HCT116 (cell line): ENCODE measurements around the gene LASP1. TPM values are rescaled to one million over a fixed set of nuclear protein-coding genes. Genes with fewer than 3 reads are reported as not detected.

Experiments
- ATAC-seq: fragments of 200-7000 bp; cut with Tn5 transposase; 2 replicates; pipeline ENCODE4 v1.9.1; 2020; ENCODE audit warnings: mild to moderate bottlenecking, moderate library complexity
- BruUV-seq: library from RNA; stranded (reverse); fragments of 400-500 nt; replicated peaks from 2 replicates; lab custom pipeline; 2021; lab: Mats Ljungman, UMichigan
- CTCF ChIA-PET: fragments of 300-600 bp; sonication (Branson Sonifier 250); formaldehyde crosslinking; loops from one replicate; lab custom pipeline; 2021; ENCODE audit warnings: antibody characterized with exemption; lab: Charles Lee
- POLR2A ChIA-PET: fragments of 300-600, 350-600 bp; sonication (Branson Sonifier 250); formaldehyde crosslinking; loops from one replicate; lab custom pipeline; 2021; ENCODE audit warnings: antibody characterized with exemption; lab: Charles Lee
- RAD21 ChIA-PET, 2 experiments: fragments of 300-600 bp; sonication (Branson Sonifier 250); formaldehyde crosslinking; loops; one replicate each; lab custom pipeline; 2023; ENCODE audit warnings: low total read pairs in 2 of 2; ENCODE audit not compliant: uncharacterized antibody in 2 of 2, unreplicated experiment in 2 of 2, low non-redundant PET in 1 of 2; lab: Charles Lee
- DNase-seq: peaks from one replicate; pipeline ENCODE4 v3.0.0-alpha.2; 2010; ENCODE audit warnings: low read depth, low spot score
- H2AFZ ChIP-seq: fragments of 200-600 bp; shearing (Covaris generic), sonication (generic); 2 replicates; pipeline ENCODE4 v1.6.1; 2017; ENCODE audit warnings: low read depth, mixed run types, mixed read lengths, antibody characterized with exemption, low read length; ENCODE audit not compliant: poor library complexity, severe bottlenecking
- H3K27ac ChIP-seq: 2 replicates; pipeline ENCODE4 v1.5.1; 2012; ENCODE audit warnings: low read depth, low read length
- H3K27me3 ChIP-seq: fragments of 200-600 bp; sonication (generic); 2 replicates; pipeline ENCODE4 v1.6.1; 2016; ENCODE audit warnings: mixed run types, low read length, mixed read lengths; ENCODE audit not compliant: insufficient read depth
- H3K36me3 ChIP-seq, 2 experiments: fragments of 200-500 bp in 1 of 2; fragments of 200-600 bp in 1 of 2; sonication (Bioruptor generic) in 1 of 2; sonication (generic) in 1 of 2; 2 replicates each; pipeline versions ENCODE4 v1.5.1 to v1.6.1; 2014 to 2016; ENCODE audit warnings: low read length in 2 of 2, inconsistent platforms in 1 of 2, mixed read lengths in 1 of 2, mixed run types in 1 of 2; ENCODE audit not compliant: insufficient read depth in 2 of 2, control insufficient read depth in 1 of 2
- H3K4me1 ChIP-seq, 2 experiments: fragments of 200-600 bp in 1 of 2; sonication (generic) in 1 of 2; 2 replicates each; pipeline versions ENCODE4 v1.5.1 to v1.6.1; 2012 to 2017; ENCODE audit warnings: low read length in 2 of 2, inconsistent platforms in 1 of 2, mild to moderate bottlenecking in 1 of 2, mixed read lengths in 1 of 2, mixed run types in 1 of 2, moderate library complexity in 1 of 2; ENCODE audit not compliant: insufficient read depth in 2 of 2, control insufficient read depth in 1 of 2
- H3K4me2 ChIP-seq: fragments of 200-600 bp; sonication (generic); 2 replicates; pipeline ENCODE4 v1.6.1; 2017; ENCODE audit warnings: mixed run types, low read length, mixed read lengths
- H3K4me3 ChIP-seq, 2 experiments: fragments of 200-600 bp in 1 of 2; sonication (generic) in 1 of 2; replicated peaks in 1 of 2; 2 replicates each; pipeline ENCODE4 v1.5.1; 2011 to 2016; ENCODE audit warnings: low read length in 2 of 2, control low read depth in 1 of 2, low read depth in 1 of 2, mild to moderate bottlenecking in 1 of 2, mixed read lengths in 1 of 2, mixed run types in 1 of 2
- H3K79me2 ChIP-seq: fragments of 200-600 bp; sonication (generic); 2 replicates; pipeline ENCODE4 v1.6.1; 2017; ENCODE audit warnings: mild to moderate bottlenecking, mixed run types, low read length, moderate library complexity, mixed read lengths; ENCODE audit not compliant: insufficient read depth
- H3K9ac ChIP-seq: fragments of 200-600 bp; sonication (generic); 2 replicates; pipeline ENCODE4 v1.6.1; 2016; ENCODE audit warnings: low read length, mixed read lengths
- H3K9me2 ChIP-seq: fragments of 200-600 bp; sonication (generic), shearing (Covaris generic); 2 replicates; pipeline ENCODE4 v1.6.1; 2017; ENCODE audit warnings: mixed run types, mild to moderate bottlenecking, moderate library complexity; ENCODE audit not compliant: insufficient read depth
- H3K9me3 ChIP-seq, 2 experiments: fragments of 200-500 bp in 1 of 2; fragments of 200-600 bp in 1 of 2; sonication (Bioruptor generic) in 1 of 2; sonication (generic) in 1 of 2; 2 replicates each; pipeline ENCODE4 v1.6.1; 2014 to 2017; ENCODE audit warnings: low read length in 2 of 2, mixed read lengths in 2 of 2, inconsistent platforms in 1 of 2, low read depth in 1 of 2, mild to moderate bottlenecking in 1 of 2, mixed run types in 1 of 2, moderate library complexity in 1 of 2; ENCODE audit not compliant: control insufficient read depth in 1 of 2, insufficient read depth in 1 of 2
- H4K20me1 ChIP-seq: fragments of 200-600 bp; sonication (generic), shearing (Covaris generic); 2 replicates; pipeline ENCODE4 v1.6.1; 2017; ENCODE audit warnings: mixed run types, mild to moderate bottlenecking, moderate library complexity; ENCODE audit not compliant: insufficient read depth
- CEBPB ChIP-seq: IDR thresholded peaks from 2 replicates; pipeline ENCODE4 v1.6.1; 2012; ENCODE audit warnings: low read depth
- FOSL1 ChIP-seq: IDR thresholded peaks from 2 replicates; pipeline ENCODE4 v1.6.1; 2012; ENCODE audit warnings: low read depth
- intact Hi-C: fragments of 100-400 bp; cut with micrococcal nuclease; formaldehyde crosslinking; loops from 2 replicates; pipeline ENCODE4 v1.10.0; 2022
- total RNA-seq: library from RNA; stranded (reverse); gene quantifications from one replicate; pipeline ENCODE4 v1.2.1, GENCODE V29; 2021; ENCODE audit not compliant: unreplicated experiment
- TF ChIP-seq, protein P1 (sequence below): IDR thresholded peaks from 2 replicates; pipeline ENCODE4 v1.6.1; 2011; ENCODE audit warnings: mild to moderate bottlenecking, low read length, moderate library complexity; ENCODE audit not compliant: insufficient replicate concordance; ENCODE audit errors: extremely low read depth
- TF ChIP-seq, protein P2 (sequence below): IDR thresholded peaks from 2 replicates; pipeline ENCODE4 v1.6.1; 2012

Gene LASP1
- total RNA-seq, 1 experiment from 2014 or later: 149 TPM

DNA sequence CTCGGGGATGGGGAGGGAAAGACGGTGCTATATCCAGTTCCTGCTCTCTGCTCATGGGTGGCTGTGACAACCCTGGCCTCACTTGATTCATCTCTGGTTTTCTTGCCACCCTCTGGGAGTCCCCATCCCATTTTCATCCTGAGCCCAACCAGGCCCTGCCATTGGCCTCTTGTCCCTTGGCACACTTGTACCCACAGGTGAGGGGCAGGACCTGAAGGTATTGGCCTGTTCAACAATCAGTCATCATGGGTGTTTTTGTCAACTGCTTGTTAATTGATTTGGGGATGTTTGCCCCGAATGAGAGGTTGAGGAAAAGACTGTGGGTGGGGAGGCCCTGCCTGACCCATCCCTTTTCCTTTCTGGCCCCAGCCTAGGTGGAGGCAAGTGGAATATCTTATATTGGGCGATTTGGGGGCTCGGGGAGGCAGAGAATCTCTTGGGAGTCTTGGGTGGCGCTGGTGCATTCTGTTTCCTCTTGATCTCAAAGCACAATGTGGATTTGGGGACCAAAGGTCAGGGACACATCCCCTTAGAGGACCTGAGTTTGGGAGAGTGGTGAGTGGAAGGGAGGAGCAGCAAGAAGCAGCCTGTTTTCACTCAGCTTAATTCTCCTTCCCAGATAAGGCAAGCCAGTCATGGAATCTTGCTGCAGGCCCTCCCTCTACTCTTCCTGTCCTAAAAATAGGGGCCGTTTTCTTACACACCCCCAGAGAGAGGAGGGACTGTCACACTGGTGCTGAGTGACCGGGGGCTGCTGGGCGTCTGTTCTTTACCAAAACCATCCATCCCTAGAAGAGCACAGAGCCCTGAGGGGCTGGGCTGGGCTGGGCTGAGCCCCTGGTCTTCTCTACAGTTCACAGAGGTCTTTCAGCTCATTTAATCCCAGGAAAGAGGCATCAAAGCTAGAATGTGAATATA, 50.8 kb downstream of the LASP1 start:
- ChIA-PET RAD21 (no interaction called here), POLR2A (no interaction called here), CTCF (interaction anchor here (0.6 kb wide), 1 partner anchor 50 kb away, joined by 3 read pairs; no protein-coding TSS in a partner anchor)
- Histone ChIP-seq H3K9me2 (no peaks in the 10 kb centered on the region), H3K9ac (no peak overlapping the region), H3K27me3 (no peaks in the 10 kb centered on the region), H3K9me3 (no peaks in the 10 kb centered on the region), H2AFZ (no peak overlapping the region), H3K4me1 (peaks cover 6 to 15% of the 10 kb centered on the region in 2 experiments), H3K36me3 (peaks cover 8 to 31% of the 10 kb centered on the region in 2 experiments; a peak in 3 of 4 replicates)
- DNase-seq (no peak), ATAC-seq (no peak)
- intact Hi-C loops: no loop called here
- TF ChIP-seq CEBPB: no peak
- TF ChIP-seq, protein P1, sequence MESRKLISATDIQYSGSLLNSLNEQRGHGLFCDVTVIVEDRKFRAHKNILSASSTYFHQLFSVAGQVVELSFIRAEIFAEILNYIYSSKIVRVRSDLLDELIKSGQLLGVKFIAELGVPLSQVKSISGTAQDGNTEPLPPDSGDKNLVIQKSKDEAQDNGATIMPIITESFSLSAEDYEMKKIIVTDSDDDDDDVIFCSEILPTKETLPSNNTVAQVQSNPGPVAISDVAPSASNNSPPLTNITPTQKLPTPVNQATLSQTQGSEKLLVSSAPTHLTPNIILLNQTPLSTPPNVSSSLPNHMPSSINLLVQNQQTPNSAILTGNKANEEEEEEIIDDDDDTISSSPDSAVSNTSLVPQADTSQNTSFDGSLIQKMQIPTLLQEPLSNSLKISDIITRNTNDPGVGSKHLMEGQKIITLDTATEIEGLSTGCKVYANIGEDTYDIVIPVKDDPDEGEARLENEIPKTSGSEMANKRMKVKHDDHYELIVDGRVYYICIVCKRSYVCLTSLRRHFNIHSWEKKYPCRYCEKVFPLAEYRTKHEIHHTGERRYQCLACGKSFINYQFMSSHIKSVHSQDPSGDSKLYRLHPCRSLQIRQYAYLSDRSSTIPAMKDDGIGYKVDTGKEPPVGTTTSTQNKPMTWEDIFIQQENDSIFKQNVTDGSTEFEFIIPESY: no peak
- TF ChIP-seq, protein P2, sequence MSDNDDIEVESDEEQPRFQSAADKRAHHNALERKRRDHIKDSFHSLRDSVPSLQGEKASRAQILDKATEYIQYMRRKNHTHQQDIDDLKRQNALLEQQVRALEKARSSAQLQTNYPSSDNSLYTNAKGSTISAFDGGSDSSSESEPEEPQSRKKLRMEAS: no peak
- no peak for TF ChIP-seq FOSL1
- TF ChIP-seq, all 23 proteins: peak for 0
- no peak overlapping the region for H3K4me3 ChIP-seq
- BruUV-seq: no TSS peak
- no peaks in the 10 kb centered on the region for H4K20me1 ChIP-seq
- H3K79me2 ChIP-seq: no peaks in the 10 kb centered on the region
- no peak overlapping the region for H3K27ac ChIP-seq
- H3K4me2 ChIP-seq: no peak overlapping the region
